ENCODE results near the gene UBE2N.

UBE2N gene

GRCh38 chr12:93373961-93374656, 67.6 kb downstream of the UBE2N start:
- no peak overlapping the region for H3K4me2 ChIP-seq (ENCODE audit: low read depth, low read length, poor library complexity, severe bottlenecking)
- H3K79me2 ChIP-seq (ENCODE audit: insufficient read depth, low read length): peaks cover 8% of the 10 kb centered on the region
- H3K9me2 ChIP-seq (replicated peaks; ENCODE audit: insufficient read depth, low read length): no peaks in the 10 kb centered on the region
- H3K9me3 ChIP-seq (ENCODE audit: insufficient read depth, low read length): no peaks in the 10 kb centered on the region
- no peaks in the 10 kb centered on the region for H3F3A ChIP-seq (ENCODE audit: insufficient read depth)
- no peaks in the 10 kb centered on the region for H3K36me3 ChIP-seq (ENCODE audit: low read length)
- H3K4me3 ChIP-seq (ENCODE audit: insufficient read depth, low read length, poor library complexity, severe bottlenecking): no peak overlapping the region
- no peaks in the 10 kb centered on the region for H4K20me1 ChIP-seq (ENCODE audit: low read depth, low read length)
- TF ChIP-seq EZH2phosphoT487 (conservative IDR thresholded peaks at IDR 0.05; ENCODE audit: low read length) (no peak), CTCF (IDR thresholded peaks at IDR 0.05; ENCODE audit: insufficient read depth, low read length, poor library complexity, severe bottlenecking) (no peak)
- H3K27ac ChIP-seq (ENCODE audit: low read depth, low read length): no peak overlapping the region
- H3K27me3 ChIP-seq (ENCODE audit: low read length): no peaks in the 10 kb centered on the region
- no peak overlapping the region for H3K9ac ChIP-seq (ENCODE audit: low read length)
- no peak overlapping the region for H2AFZ ChIP-seq (ENCODE audit: low read depth, low read length, severe bottlenecking)

GRCh38 chr12:93370947-93371346, 70.8 kb downstream of the UBE2N start:
- Histone ChIP-seq H3K79me2 (ENCODE audit: insufficient read depth, low read length) (no peaks in the 10 kb centered on the region), H3K4me3 (ENCODE audit: insufficient read depth, low read length, poor library complexity, severe bottlenecking) (no peak overlapping the region), H4K20me1 (ENCODE audit: low read depth, low read length) (no peaks in the 10 kb centered on the region), H3K27ac (ENCODE audit: low read depth, low read length) (no peak overlapping the region), H3K9me3 (ENCODE audit: insufficient read depth, low read length) (no peaks in the 10 kb centered on the region), H3K27me3 (ENCODE audit: low read length) (no peaks in the 10 kb centered on the region), H2AFZ (ENCODE audit: low read depth, low read length, severe bottlenecking) (no peak overlapping the region), H3K4me2 (ENCODE audit: low read depth, low read length, poor library complexity, severe bottlenecking) (no peak overlapping the region), H3K9ac (ENCODE audit: low read length) (no peak overlapping the region), H3F3A (ENCODE audit: insufficient read depth) (no peaks in the 10 kb centered on the region), H3K36me3 (ENCODE audit: low read length) (no peaks in the 10 kb centered on the region), H3K9me2 (replicated peaks; ENCODE audit: insufficient read depth, low read length) (no peaks in the 10 kb centered on the region)
- TF ChIP-seq EZH2phosphoT487 (conservative IDR thresholded peaks at IDR 0.05; ENCODE audit: low read length) (no peak), CTCF (IDR thresholded peaks at IDR 0.05; ENCODE audit: insufficient read depth, low read length, poor library complexity, severe bottlenecking) (no peak)

- Histone ChIP-seq H3K9me3 (ENCODE audit: insufficient read depth, low read length) (no peaks in the 10 kb centered on the region), H3K79me2 (ENCODE audit: insufficient read depth, low read length) (no peaks in the 10 kb centered on the region), H3K4me2 (ENCODE audit: low read depth, low read length, poor library complexity, severe bottlenecking) (no peak overlapping the region), H3K27me3 (ENCODE audit: low read length) (no peaks in the 10 kb centered on the region), H3K36me3 (ENCODE audit: low read length) (no peaks in the 10 kb centered on the region), H2AFZ (ENCODE audit: low read depth, low read length, severe bottlenecking) (no peak overlapping the region), H3K9ac (ENCODE audit: low read length) (no peak overlapping the region), H3K4me3 (ENCODE audit: insufficient read depth, low read length, poor library complexity, severe bottlenecking) (no peak overlapping the region), H4K20me1 (ENCODE audit: low read depth, low read length) (no peaks in the 10 kb centered on the region), H3K9me2 (replicated peaks; ENCODE audit: insufficient read depth, low read length) (no peaks in the 10 kb centered on the region), H3F3A (ENCODE audit: insufficient read depth) (no peaks in the 10 kb centered on the region), H3K27ac (ENCODE audit: low read depth, low read length) (no peak overlapping the region)
- no peak for TF ChIP-seq CTCF (IDR thresholded peaks at IDR 0.05; ENCODE audit: insufficient read depth, low read length, poor library complexity, severe bottlenecking)
- no peak for TF ChIP-seq EZH2phosphoT487 (conservative IDR thresholded peaks at IDR 0.05; ENCODE audit: low read length)
Measured at GRCh38 chr12:93369505-93369904, 72.2 kb downstream of the UBE2N start.
